GM18907 (cell line): Measurements from ENCODE around the gene WIPF3.
A peak's percentile ranks its signal among the peaks of the same experiment; 100 is the strongest.

ENCODE experiments used
- ATAC-seq: cut with Tn5 transposase; IDR thresholded peaks from one replicate; pipeline ENCODE4 v1.9.1; 2021; ENCODE audit warnings: mild to moderate bottlenecking, moderate library complexity; ENCODE audit not compliant: unreplicated experiment

Gene WIPF3

GRCh38 chr7:29898301-29898700 lies 92.0 kb downstream of the WIPF3 start:
- ATAC-seq: no peak

DNA sequence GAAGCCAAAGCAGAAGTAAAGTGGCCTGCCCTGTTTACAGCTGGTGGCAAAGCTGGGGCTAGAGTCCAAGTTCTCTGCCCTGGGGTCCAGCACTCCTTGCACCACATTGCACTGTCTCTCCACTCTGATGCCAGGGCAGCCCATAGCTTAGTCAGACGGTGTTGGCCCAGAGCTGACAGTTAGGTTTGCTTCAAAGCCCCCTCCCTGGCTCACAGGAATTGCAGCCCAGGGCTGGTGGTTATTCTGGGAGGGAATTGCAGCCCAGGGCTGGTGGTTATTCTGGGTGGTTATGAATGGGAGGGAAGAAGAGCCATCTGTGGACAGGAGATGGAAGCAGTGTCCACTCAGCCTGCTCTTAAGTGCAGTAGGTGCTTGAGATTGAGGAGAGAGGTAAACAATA lies 94.4 kb downstream of the WIPF3 start:
- no peak for ATAC-seq

DNA sequence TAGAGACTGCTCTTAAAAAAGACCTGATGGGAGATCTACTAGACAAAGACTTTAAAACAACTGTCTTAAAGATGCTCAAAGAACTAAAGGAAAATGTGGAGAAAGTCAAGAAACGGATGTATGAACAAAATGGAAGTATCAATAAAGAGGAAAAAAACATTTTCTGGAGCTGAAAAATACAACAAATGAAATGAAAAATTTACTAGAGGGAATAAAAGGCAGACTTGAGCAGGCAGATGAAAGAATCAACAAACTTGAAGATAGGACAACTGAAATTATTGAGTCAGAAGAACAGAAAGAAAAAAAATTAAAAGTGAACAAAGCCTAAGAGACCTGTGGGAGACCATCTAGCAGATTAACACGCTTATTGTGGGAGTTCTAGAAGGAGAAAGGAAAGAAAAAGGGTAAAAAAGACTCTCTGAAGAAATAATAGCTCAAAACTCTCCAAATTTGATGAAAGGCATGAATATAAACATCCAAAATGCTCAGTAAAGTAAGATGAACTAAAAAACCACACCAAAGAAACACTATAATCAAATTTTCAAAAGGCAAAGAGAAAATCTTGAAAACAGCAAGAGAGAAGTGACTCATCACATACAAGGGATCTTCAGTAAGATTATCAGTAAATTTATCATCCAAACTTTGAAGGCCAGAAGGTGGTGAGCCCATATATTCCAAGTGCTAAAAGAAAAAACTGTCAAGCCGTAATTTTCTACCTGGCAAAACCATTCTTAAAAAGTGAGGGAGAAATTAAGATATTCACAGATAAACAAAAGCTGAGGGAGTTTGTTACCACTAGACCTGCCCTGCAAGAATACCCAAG lies 100.1 kb downstream of the WIPF3 start:
- ATAC-seq: no peak

DNA sequence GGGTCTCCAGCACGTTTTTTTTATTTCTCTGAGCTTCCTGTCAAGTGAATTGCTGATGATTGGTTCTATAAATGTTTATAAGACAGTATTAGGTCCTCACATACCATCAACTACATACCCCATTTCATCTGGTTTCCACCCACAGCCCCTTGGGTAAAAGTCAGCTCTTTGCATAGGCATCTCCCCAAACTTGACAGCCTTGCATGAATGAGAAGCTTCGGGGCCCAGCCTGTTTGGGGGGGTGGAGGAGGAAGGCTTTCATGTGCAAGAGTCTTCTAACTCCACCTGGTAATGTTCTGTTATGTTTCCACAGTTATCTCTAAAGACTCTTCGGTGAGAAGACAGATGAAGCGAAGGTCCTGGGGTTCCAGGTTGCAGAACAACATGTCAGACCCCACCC lies 107.9 kb downstream of the WIPF3 start:
- no peak for ATAC-seq

- no peak for ATAC-seq
Observed at GRCh38 chr7:29915481-29916215, 109.3 kb downstream of the WIPF3 start.

DNA sequence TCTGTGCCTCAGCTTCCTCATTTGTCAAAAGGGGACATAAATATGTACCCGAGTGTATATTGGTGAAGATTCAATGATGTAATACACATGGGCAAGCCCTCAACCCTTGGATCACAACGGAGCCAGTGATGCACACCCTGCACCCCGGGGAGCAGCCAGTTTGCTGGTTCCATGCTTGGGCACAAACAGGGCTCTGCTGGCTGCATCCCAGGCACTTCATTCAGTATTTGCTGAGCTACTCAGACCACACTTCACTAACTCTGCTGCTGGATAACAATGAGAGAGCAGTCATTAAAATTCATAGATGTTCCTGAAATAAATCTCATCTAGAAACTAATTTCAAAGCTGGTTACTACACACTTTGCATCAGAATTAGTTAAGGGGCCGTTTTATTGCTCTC lies 111.3 kb downstream of the WIPF3 start:
- no peak for ATAC-seq

- no peak for ATAC-seq
Observed at GRCh38 chr7:29918850-29919249, 112.5 kb downstream of the WIPF3 start.

- ATAC-seq: no peak
Observed at GRCh38 chr7:29919790-29920189, 113.5 kb downstream of the WIPF3 start.

DNA sequence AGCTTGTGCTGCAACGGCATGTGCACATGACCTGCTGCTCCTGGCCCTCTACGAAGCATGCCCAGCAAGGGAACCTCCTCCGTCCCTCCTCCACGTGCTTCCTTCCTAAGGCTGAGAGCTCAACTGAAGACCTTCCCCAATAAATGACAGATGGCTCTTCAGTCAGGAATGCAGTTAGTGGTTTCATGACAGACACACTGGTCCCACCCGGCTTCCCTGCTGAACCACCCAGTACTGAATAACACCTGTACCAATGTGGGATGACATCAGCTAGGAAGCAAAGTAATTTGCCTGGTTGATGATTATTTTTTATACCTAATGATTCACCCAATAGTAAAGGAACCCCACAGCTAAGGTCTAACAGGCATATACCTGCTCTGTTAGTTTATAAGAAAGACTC lies 114.2 kb downstream of the WIPF3 start:
- ATAC-seq: no peak

- peak; percentile 87 for ATAC-seq
Observed at GRCh38 chr7:29921404-29922010, 115.2 kb downstream of the WIPF3 start.

DNA sequence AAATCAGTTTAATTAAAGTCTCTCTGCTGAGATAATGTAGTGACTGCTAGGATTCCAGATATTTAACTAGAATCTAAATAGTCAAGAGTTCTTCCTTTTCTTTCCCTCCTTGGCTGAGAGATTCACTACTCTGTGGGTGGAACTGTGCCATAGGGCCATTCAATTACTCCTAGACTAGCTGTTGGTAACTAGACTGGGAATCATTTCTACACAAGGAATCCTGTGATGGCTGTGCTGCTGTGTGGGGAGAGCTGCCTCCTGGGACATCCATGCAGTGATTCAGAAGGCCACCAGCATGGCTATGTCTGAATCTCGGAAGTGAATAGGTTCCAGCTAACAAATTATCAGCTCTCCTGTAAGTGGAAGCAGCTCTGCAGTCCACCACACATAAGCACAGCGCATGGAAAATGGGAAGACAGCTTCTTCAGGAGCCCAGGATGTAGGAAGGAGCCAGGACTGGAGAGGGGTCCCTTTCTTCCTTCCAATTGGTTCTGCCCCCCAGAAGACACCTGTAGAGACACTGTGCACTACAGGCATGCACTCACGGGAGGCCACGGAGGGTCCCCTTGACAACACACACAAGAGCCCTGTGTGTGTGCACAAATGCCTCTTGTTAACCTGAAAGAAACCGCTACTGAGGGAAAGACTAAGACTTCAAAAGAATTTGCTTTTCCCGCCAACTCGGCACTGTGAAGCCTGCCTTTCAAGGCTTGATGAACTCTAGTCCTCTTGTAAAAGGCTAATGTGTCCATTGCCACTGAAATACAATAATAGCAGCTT lies 116.8 kb downstream of the WIPF3 start:
- ATAC-seq: no peak

DNA sequence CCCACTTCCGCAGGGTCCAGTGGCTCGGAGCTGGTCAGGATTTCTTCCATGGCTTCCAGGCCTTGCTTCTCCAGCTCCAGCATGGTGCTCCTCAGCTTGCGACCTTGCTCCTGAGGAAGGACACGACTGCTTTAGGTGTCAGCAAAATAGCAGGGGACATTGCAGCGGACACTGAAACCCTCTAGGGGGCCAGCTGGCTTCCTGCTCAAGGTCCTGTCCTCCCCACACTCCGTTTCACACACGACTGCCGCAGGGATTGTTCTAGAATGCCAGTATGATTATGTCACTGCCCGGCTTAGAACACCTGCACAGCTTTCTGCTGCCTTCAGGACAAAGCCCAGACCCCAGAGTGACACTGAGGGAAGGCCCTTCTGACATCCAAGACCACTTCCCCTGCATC lies 117.7 kb downstream of the WIPF3 start:
- no peak for ATAC-seq

DNA sequence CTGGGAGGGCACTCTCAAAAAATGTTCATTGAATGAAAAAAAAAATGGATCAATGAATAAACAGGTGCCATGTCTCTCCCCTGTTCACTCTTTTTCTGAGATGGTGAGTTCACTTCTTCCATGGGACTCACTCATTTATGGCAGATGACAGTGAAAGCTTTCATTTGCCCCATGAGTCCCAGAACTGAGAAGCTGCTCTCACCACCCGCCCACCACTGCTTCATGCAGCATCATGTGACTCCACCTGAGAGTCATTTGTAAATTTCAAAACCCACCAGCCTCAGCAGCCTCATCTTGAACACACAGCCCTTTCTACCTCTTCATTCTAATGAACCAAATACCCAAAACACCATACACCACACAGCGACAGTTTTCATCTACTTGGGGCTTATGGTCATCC lies 118.4 kb downstream of the WIPF3 start:
- no peak for ATAC-seq

GRCh38 chr7:29926216-29926615 lies 119.9 kb downstream of the WIPF3 start:
- ATAC-seq: no peak

DNA sequence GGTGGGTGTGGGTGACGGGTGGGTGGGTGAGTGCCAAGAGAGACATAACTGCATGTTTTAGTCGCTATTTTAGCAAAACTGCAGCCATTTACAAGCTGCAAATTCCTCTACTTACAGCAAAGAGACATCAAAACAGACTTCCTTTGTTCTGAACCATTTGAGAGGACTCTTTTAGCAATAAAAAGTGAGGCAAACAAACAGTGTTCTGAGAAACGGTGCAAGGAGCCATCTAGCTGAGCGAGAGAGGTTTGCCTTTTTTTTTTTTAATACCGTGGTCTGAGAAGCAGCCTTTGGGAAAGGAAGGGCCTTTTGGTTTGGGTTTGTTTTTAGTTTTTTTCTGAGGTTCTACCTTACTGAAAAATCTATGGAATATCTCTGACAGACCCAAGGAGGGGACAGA lies 120.4 kb downstream of the WIPF3 start:
- no peak for ATAC-seq

DNA sequence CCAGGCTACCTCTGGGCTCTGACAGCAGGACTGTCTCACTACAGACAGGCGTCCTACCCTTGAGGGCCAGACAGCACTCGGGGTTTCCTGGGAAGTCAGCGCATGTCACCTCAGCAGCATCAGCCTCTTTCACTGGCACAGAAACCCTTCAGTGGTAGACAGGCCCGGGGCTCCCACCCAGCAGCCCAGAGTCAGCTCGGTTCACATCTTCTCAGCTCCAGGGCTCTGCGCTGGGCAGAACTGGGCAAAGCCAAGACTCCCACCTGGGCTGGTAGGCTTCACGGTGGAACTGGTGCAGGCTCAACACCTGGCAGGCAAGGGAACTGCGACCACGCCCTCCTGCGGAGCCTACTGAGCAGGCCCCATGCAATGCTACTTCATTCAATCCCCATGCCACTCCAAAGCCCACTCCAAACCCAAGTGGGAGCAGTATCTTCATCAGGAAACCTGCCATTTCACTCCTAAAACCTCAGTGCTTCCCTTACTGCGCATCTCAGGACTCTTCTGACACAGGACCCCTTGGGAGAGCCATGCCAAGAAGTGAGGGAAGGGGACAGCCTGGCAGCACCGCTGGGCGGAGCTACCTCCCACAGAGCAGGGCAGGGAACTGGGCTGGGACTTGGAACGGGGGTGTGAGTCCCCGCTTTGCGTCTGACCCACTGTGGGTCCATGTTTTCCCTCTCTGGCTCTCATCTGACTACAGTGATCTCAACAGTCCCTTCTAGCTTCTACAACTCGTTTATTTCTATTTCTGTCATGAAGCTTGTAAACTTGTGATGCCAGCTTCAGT lies 122.9 kb downstream of the WIPF3 start:
- ATAC-seq: no peak

GRCh38 chr7:29935111-29935510 lies 128.8 kb downstream of the WIPF3 start:
- ATAC-seq: no peak

- no peak for ATAC-seq
Observed at GRCh38 chr7:29937132-29937531, 130.8 kb downstream of the WIPF3 start.

DNA sequence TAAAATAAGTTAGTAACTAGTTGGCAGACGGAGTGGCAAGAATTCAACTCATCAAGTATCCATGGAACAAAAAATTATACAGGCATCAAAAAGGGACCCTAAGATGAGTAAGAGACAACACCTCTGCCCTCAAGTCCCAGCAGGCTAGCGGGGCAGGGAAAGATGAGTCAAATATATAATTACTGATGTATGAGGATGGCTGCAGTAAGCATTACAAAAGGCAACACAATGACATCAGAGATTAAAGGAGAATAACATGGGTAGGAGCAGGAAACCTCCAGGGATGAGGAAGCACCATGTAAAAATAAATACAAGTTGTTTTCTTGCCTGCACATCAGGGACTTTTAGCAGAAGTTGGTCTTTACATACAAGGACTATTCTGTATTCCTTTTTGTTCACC lies 133.9 kb downstream of the WIPF3 start:
- no peak for ATAC-seq

DNA sequence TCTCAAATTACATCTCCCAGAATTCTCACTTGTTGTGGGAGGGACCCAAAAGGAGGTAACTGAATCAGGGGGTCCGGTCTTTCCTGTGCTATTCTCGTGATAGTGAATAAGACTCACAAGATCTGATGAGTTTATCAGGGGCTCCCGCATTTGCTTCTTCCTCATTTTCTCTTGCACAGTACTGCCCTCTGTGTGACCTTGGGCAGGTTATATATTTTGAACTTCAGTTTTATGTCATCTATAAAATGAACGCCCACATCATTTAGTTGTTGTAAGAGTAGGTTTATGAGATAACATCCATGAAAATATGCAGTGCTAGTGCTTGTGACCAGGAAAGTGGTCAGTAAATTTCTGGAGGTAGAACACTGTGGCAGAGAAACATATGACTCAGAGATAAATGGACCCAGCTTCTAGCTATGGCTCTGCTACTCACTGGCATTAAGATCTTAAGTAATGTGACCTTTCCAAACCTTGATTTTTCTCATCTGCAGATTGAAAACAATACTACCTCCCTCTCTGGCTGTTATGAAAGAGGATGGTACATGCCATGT lies 139.0 kb downstream of the WIPF3 start:
- ATAC-seq: no peak
